GM21526 (cell line): ENCODE measurements around the gene RPS28.
"Not testable (repeated sequence)": the region's sequence is repeated elsewhere in the genome, so short reads cannot be mapped to it uniquely, and the experiment has no call there.

Experiments
- ATAC-seq: cut with Tn5 transposase; IDR thresholded peaks from one replicate; pipeline ENCODE4 v1.9.1; 2021; ENCODE audit warnings: moderate library complexity; ENCODE audit not compliant: unreplicated experiment, low FRiP score

The RPS28 gene

DNA sequence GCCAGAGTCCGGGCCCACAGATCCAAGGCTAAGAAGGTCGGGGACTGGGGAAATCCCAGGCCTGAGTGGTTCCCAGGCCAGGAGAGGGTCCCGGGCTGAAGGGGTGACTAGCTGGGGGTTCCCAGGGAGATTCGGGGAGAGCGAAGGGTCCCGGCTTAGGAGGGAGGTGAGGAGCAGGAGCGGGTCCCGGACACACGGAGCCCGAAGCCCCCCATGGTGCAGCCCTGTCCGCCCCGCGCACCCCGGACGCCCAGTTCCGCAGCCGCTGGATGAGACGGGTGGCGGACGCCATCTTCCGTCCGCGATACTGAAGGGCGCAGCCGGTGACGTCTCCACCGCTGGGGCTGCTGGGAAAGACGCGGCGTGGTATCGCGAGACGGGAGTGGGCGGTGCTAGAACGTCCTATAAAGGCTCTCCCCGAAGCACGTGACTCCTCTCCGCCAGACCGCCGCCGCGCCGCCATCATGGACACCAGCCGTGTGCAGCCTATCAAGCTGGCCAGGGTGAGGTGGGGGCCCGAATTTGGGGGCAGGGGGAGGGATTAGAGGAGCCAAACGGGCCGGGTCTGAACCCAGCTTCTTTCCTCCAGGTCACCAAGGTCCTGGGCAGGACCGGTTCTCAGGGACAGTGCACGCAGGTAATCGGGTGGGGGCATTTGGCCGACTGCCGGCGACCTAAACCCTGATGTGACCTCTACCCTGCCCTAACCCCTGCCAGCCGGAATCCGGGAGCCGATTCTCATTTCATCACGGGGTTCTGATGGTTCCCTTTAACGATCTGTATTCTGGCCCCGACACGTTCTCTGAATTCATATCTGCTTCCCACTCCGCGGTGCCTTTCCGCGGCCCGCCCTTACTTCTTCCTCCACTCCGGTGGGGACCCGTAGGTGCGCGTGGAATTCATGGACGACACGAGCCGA lies at the start of gene RPS28, which contains the start of gene NDUFA7:
Gene RPS28, plus strand, starts transcription at position 430 of the 919 bp plus-strand sequence. Its CDS starts 35 bp downstream, at position 465.
Gene NDUFA7, minus strand, starts transcription at position 309 of the 919 bp plus-strand sequence. Its CDS starts 17 bp downstream, at position 292.
- peak; percentile 68 for ATAC-seq

DNA sequence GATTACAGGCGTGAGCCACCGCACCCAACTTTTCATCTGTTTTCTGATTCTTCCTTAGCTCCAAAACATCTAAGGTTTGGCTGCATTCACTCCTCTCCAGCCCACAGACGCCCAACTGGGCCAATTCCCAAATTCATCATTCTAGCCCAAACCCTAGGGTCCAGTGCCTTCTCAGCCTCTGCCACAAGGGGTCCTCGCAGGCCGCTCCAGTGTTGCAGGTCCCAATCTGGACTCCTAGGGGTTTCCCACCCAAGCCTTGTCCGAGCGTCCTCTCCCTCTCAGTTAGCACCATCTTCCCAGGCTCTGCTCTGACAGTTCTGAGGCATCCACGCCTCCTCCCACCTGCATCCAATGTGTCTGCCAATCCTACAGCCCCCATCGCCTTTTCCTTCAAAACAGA lies 44.8 kb upstream of the RPS28 start:
- ATAC-seq, result not testable (repeated sequence)

DNA sequence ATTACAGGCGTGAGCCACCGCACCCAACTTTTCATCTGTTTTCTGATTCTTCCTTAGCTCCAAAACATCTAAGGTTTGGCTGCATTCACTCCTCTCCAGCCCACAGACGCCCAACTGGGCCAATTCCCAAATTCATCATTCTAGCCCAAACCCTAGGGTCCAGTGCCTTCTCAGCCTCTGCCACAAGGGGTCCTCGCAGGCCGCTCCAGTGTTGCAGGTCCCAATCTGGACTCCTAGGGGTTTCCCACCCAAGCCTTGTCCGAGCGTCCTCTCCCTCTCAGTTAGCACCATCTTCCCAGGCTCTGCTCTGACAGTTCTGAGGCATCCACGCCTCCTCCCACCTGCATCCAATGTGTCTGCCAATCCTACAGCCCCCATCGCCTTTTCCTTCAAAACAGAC lies 30.0 kb upstream of the RPS28 start:
- ATAC-seq, result not testable (repeated sequence)

DNA sequence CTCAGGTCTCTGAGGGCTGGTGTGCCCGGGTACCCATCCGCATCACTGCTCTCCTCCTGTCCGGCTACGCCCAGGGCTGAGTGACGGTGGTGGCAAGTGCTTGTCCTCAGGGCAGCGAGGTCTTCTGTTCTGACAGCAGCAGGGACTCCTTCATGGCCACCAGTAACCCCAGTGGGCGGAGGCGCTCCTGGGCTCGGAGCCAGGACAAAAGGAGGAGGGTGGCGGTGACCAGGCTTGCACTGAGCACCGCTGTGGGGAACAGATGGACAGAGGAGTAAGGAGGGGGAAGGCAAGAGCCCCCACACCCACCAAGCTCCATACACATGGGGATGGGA lies 19.0 kb upstream of the RPS28 start:
- ATAC-seq, result no peak

DNA sequence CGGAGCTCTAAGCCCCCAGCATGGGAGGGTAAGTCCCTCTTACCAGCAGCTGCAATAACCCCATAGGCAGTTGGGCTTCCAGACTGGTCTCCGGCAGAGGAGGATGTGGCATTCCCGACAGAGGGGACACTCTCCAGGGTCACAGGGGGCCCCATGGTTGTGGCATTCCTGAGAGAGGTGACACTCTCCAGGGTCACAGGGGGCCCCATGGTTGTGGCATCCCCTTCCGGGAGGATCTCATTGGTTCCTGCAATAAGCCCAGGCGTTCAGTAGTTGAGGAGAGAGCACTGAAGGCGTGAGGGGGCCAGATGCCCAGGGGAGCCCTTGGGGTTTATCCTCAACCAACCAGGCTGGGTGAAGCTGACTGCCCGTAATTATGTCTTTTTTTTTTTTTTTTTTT lies 18.6 kb upstream of the RPS28 start:
- no peak for ATAC-seq

DNA sequence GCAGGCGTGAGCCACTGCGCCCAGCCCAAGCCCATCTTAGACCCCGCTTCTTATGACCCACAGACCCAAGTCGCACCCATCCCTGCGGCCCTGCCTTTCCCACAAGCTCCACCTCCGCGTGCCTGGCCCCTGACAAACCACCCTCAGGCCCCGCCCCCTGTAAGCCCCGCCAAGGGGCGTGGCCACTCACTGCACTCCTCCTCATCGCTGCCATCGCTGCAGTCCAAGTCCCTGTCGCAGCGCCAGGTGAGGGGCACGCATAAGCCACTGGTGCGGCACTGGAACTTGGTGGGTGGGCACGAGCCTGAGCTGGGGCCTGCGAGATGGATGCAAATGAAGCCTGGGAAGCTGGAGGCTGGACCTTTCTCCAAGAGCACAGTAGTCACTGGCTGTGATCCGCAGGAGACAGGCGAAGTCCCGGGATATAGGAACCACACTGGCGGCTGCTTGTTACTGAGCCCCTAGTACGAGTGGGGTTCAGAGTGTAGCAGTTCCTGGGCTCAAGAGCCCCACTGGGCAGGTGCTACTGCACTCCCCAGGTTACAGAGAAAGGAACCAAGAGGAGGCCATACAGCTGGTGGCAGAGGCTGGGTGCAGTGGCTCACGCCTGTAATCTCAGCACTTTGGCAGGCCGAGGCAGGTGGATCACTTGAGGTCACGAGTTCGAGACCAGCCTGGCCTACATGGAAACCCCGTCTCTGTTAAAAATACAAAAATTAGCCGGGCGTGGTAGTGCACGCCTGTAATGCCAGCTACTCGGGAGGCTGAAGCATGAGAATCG lies 16.3 kb upstream of the RPS28 start:
- ATAC-seq, result no peak

DNA sequence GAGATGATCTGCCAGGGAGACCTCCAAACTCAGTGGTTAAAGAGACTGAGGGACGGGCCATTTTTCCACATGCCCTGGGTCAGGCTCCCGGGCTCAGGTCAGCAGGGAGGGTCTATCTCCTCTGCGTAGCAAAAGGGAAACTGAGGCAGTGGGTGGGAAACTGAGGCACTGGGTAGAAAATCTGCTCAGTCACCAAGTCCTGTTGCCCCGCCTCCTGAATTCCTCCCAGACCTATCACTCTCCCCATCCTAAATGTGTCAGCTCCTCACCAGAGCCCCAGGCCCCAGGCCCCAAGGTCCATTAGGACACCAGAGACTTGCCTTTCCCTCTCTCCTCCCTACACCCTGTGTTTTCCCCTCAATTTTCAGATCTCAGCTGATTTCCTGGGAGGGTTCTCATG lies 15.5 kb upstream of the RPS28 start:
- no peak for ATAC-seq

DNA sequence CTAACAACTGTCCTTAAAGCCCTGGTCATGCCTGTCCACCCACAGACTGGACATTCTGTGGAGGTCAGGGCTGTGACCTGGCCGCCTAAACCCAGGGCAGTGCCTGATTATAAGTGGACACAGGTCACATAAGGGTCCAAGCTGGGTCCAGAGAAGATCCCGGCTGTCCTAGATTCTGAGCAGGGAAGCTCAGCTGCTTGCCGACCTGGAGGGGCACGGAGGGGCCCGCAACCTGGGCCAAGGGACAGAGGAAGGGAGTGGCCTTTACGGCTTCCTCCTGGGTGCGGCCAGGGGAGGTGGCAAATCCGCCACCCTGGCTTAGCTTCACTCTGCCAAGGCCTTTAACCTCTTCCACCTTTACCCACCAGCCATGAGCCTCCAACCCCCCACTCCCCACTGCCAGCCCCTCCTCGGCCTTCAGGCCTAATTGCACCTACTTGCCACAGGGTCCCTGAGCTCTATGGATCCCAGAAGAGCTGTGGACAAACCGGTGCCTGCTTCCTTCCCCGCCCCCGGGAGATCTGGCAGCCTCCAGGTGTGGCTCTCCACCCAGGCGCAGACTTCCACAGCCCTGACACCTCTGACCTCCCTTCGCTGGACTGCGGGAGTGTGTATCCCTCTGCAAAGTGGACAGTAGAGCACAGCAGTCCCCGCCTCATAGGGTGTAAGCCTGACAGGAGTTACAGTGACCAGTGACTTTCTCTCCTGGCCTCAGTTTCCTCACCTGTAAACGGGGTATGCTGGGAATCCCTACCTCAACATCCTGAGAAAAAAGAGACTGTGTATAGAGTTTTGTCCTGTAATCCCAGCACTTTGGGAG lies 14.9 kb upstream of the RPS28 start:
- ATAC-seq, result no peak

DNA sequence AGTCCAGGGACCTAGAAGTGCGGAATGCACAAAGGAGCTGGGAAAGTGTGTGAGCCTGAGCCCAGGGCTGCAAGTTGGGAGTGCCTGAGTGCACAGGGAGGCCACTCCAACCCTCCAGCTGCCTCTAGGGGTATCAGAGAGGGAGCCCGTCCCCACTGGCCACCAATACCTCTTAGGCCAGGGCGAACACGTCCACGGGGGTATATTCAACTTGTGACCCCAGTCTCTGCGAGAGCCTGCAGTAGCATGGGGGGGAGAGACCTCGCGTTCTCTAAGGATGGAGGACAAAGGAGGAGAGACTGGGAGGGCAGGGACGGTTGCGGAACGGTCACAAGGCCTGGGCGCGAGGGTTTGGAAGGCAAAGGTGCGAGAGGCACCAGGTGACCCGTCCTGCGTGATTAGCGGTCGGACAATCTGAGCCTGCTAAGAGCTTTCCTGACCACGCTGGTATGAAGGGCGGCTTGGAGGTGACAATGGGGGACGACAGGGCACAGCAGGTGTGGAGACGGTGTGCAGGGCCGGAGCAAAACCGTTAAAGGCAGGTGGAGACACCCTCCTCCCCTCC lies 13.8 kb upstream of the RPS28 start:
- ATAC-seq, result peak; percentile 3

DNA sequence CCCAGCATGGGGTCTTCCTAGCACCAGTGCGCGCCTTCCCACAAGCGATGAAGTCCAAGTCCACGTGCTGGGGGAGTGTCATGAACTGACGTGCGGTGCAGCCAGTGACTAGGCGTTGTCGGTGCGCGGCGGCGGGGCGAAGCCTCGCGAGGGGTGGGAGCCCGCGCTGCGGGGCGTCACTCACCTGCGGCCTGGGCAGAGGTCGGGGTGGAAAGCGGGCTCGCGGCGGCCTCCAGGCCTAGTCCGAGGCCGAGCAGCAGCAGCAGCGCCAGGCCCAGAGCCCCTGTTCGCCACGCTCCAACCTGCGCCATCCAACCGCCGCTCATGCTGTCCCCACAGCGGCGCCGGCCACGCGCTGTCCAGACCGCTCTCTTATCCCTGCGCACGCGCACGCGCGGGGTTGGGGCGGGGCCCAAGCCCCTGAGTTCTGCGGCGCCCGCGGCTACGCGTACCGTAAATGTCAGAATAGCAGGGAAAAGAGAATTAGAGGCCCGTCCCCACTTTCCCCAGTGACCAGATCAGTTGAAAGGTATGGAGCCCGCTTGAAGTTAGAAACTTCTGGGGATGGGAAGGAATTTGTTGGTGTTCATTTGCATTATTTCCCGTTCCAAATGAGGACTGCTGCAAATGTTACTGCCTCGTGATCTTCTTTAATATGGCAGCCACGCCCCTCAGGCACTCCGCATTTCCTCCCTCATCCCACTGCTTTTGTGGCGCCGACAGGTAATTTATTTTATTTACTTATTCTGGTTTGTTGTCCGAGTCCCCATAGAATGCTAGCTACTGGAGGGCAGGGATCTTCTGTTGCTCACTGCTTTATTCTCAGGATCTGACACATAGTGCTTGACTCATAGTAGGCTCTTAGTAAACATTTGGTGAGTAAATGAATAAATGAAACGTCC lies 13.1 kb upstream of the RPS28 start, which contains the start of gene CD320:
Gene CD320, minus strand, starts transcription at position 394 of the 902 bp plus-strand sequence. Its CDS starts 68 bp downstream, at position 326.
- peak; percentile 67 for ATAC-seq

DNA sequence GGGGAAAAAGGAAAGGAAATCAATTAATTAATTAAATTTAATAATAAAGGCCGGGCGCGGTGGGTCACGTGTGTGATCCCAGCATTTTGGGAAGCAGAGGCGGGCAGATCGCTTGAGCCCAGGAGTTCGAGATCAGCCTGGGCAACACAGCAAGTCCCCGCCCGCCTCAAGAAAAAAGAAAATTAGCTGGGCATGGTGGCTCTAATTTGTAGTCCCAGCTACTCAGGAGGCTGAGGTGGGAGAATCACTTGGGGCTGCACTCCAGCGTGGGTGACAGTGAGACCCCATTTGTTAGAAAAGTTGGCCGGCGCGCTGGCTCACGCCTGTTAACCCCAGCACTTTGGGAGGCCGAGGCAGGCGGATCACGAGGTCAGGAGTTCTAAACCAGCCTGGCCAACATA lies 12.4 kb upstream of the RPS28 start:
- no peak for ATAC-seq

DNA sequence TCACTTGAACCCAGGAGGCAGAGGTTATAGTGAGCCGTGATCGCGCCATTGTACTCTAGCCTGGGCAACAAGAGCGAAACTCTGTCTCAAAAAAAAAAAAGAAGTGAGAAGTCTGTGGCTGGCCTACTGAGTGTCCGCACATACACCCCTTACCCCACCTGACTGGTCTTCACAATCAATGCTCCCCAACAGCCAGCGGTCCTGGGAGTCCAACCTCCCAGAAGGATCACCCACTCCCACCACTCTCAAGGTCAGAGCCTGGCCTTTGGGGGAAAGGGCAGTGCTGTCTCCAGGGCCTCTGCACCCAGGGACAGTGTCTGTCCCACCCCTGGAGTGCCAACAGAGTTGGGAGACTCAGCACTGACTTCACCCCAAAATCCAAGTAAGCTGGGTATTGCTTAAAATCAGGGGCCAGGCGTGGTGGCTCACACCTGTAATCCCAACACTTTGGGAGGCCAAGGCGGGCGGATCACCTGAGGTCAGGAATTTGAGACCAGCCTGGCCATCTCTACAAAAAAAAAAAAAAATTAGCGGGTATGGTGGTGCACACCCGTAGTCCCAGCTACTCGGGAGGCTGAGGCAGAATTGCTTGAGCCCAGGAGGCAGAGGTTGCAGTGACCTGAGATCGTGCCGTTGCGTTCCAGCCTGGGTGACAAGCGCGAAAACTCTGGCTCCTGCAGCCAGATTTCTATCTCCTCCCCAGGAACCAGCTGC lies 10.8 kb upstream of the RPS28 start:
- no peak for ATAC-seq

DNA sequence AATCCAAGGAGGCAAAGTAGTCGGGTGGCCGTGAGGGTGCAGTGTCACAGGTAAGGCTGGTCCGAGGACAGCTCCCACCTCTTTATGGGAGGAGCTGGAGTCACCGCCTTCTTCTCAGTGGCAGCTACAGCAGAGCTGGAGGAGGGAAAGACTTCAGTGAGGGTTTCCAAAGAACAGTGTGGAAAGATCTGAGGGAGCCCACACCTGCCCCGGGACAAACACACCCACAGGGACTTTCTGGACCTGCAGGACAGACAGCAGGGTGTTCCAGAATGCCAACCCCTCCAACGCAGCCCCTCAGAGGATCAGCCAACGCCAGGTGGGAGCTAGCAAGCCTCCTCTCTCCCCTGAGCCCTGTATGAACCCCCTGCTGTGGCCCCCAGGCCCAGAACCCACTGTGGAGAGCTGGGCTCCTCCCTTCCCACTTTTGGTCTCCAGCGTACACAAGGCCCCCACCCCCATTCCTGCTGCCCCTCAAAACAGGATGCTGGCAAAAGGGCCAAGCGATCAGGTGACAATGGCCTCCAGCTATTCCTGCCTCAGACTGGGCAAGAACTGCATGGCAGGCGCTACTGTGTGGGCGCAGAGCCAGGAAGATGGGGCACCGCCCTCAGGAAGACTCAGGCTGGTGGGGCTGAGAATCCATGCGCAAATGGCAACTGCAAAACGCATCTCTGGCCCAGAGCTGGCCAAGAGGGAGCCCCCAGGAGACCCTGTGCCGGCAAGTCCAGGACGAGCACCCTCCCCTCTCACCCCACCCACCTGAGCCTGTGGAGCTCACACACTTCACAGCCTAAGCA lies 9.6 kb upstream of the RPS28 start:
- ATAC-seq, result no peak

DNA sequence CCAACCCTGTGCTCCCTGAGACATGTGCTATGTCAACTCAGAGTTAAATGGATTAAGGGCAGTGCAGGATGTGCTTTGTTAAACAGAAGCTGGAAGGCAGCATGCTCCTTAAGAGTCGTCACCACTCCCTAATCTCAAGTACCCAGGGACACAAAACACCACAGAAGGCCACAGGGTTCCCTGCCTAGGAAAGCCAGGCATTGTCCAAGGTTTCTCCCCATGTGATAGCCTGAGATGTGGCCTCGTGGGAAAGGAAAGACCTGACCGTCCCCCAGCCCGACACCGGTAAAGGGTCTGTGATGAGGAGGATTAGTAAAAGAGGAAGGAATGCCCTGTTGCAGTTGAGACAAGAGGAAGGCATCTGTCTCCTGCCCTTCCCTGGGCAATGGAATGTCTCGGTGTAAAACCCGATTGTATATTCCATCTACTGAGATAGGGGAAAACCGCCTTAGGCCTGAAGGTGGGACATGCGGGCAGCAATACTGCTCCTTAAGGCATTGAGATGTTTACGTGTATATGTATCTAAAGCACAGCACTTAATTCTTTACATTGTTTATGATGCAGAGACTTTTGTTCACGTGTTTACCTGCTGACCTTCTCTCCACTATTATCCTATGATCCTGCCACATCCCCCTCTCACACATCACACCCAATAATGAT lies 6.2 kb upstream of the RPS28 start:
- ATAC-seq, result not testable (repeated sequence)

DNA sequence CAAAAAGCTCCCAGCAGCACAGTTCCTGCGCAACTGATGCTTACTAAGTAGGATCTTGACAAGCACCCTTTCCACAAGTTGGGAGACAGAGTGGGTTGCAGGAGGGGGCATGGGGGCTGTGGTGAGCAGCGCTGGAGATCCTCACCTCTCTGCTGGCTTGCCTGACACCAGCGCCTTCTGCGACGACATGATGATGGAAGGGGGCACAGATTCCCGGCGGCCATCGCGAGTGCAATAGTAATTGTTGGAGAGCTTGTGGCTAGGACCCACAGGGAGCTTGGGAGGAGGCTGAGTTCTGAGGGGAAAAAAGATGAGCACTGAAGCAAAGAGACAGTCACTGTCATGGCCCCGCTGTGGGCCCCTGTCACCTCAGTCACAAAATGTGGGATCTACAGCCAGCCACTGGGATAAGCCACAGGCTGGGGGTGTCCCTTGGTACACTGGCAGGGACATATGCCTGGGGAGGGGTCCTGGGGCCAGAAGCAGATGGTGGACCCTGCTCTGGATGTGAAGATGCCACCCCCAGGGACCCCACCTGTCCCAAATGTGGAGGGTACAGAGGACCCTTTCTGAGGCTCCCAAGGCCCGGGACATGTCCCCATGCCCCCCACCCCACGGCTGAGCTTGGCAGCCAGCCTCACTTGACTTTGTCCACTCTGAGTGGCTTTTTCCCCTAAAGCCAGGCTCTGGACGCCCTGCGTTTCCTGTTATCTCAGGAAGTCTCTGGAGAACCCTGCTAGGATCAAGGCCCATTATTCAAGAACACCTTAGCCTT lies 4.8 kb upstream of the RPS28 start:
- ATAC-seq, result no peak

DNA sequence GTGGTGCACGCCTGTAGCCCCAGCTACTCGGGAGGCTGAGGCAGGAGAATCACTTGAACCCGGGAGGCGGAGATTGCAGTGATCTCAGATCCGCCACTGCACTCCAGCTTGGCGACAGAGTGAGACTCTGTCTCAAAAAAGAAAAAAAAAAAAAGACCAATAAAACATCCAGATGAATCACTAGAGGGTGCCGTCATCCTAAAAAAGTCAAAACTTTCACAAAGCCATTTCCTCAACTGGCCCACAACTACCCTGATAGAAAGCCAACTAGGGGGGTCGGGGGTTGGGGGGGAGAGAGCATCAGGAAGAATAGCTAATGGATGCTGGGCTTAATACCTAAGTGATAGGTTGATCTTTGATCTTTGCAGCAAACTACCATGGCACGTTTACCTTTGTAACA lies 2.5 kb upstream of the RPS28 start:
- ATAC-seq, result not testable (repeated sequence)
